Karpas-422 (cell line): ENCODE measurements around the gene TLCD2. TPM values are rescaled to one million over a fixed set of nuclear protein-coding genes. Genes with fewer than 3 reads are reported as not detected.

ENCODE experiments used
- DNase-seq: peaks from one replicate; pipeline ENCODE4 v3.0.0-alpha.2; 2015
- H2AFZ ChIP-seq: fragments of 200-600 bp; sonication (generic); 2 replicates; pipeline ENCODE4 v1.6.1; 2014; ENCODE audit warnings: antibody characterized with exemption, low read length, mixed read lengths
- H3K27ac ChIP-seq: fragments of 200-600 bp; sonication (generic); 2 replicates; pipeline ENCODE4 v1.5.1; 2014; ENCODE audit warnings: mild to moderate bottlenecking, low read length, moderate library complexity
- H3K27me3 ChIP-seq: fragments of 200-600 bp; sonication (generic); 2 replicates; pipeline ENCODE4 v1.6.1; 2014; ENCODE audit warnings: low read length, mixed read lengths
- H3K36me3 ChIP-seq: fragments of 200-600 bp; sonication (generic); 2 replicates; pipeline ENCODE4 v1.6.1; 2014; ENCODE audit warnings: low read length, mixed read lengths; ENCODE audit not compliant: insufficient read depth
- H3K4me1 ChIP-seq: fragments of 200-600 bp; sonication (generic); 2 replicates; pipeline ENCODE4 v1.6.1; 2014; ENCODE audit warnings: mild to moderate bottlenecking, low read length, mixed read lengths
- H3K4me2 ChIP-seq: fragments of 200-600 bp; sonication (generic); 2 replicates; pipeline ENCODE4 v1.6.1; 2014; ENCODE audit warnings: low read length, low read depth, mild to moderate bottlenecking; ENCODE audit not compliant: poor library complexity, severe bottlenecking
- H3K4me3 ChIP-seq: fragments of 200-600 bp; sonication (generic); 2 replicates; pipeline ENCODE4 v1.5.1; 2014; ENCODE audit warnings: mild to moderate bottlenecking, antibody characterized with exemption, low read length, mixed read lengths
- H3K79me2 ChIP-seq: fragments of 200-600 bp; sonication (generic); 2 replicates; pipeline ENCODE4 v1.6.1; 2014; ENCODE audit warnings: mild to moderate bottlenecking, low read length, mixed read lengths
- H3K9ac ChIP-seq: fragments of 200-600 bp; sonication (generic); 2 replicates; pipeline ENCODE4 v1.6.0; 2014; ENCODE audit warnings: low read length
- H3K9me2 ChIP-seq: fragments of 200-600 bp; sonication (generic), shearing (Covaris generic); replicated peaks from 2 replicates; pipeline ENCODE4 v1.6.0; 2014; ENCODE audit warnings: mild to moderate bottlenecking, low read length, moderate library complexity; ENCODE audit not compliant: insufficient read depth
- H3K9me3 ChIP-seq: fragments of 300-700, 200-600 bp; sonication (generic); 2 replicates; pipeline ENCODE4 v1.6.1; 2014; ENCODE audit warnings: low read length, mixed read lengths
- H4K20me1 ChIP-seq: fragments of 200-600 bp; sonication (generic); 2 replicates; pipeline ENCODE4 v1.6.1; 2014; ENCODE audit warnings: mild to moderate bottlenecking, antibody characterized with exemption, low read length, low read depth; ENCODE audit not compliant: insufficient read depth
- total RNA-seq: library from RNA; depleted of rRNA; stranded (reverse); fragments of >200 nt; shearing (Covaris generic); gene quantifications from 2 replicates; pipeline ENCODE4 v1.2.3, GENCODE V29; 2014; ENCODE audit warnings: low replicate concordance

The TLCD2 gene
- total RNA-seq, 1 experiment from 2014 or later, result not detected

DNA sequence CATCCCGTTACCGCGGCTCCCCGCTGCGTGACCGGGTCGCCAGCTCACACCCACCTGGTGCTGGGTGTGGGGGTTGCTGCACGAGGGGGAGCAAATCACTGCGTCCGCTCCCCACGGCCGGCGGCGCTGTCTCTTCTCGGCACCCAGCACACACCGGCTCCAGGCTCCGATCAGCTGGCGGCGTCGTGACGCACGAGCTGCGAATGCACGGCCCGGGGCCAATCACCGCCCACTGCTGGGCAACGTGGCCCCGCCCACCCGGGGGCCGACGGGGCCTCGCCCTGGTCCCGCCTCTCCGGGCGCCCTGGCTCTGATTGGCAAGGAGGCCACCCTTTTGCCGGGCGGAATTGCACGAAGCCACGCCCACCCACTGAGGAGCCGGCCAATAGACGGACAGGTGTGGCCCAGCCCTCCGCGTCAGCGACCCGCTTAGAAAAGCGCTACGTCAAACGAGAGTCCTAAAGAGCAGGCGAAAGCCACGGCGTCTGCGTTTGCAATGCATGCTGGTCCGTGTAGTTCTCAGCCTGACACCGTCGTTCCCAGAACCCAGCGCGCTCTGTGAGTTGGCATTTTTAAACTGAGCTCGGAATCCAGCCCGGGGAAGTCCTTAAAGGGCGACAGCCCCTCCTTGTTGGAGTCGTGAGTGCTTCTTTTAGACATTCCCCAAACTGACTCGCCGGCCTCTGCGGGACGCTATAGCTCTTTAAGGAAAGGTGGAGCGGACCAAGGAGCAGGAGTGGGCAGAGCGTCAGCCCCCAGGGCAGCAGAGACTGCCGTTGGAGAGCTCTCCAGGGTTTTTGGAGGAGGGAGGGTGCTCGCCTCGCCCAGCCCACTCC lies 6.1 kb upstream of the TLCD2 start:
- H3K9me3 ChIP-seq, result no peaks in the 10 kb centered on the region
- H3K4me3 ChIP-seq, result peak overlapping the region; percentile 82
- peaks cover 29% of the 10 kb centered on the region for H3K4me1 ChIP-seq

DNA sequence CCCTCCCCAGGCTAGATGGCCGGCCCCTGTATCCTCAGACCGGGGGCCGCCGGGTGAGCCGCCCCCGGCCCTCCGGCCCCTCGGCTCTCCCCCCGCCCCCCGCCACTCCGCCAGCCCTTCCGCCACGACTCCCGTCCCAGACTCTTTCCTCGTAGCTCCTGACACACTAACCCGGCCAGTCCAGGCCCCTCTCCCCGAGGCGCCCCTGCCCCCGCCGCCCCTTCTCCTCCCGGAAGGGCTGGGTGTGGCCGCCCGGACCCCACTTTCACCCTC lies 5.6 kb upstream of the TLCD2 start:
- peak overlapping the region; percentile 89 for H3K4me2 ChIP-seq
- no peaks in the 10 kb centered on the region for H3K36me3 ChIP-seq
- peak overlapping the region; percentile 66 for H3K9ac ChIP-seq
- H4K20me1 ChIP-seq, result no peaks in the 10 kb centered on the region; the same call in 1 of the 2 replicates
- no peaks in the 10 kb centered on the region for H3K27me3 ChIP-seq
- H3K27ac ChIP-seq, result no peak overlapping the region
- no peaks in the 10 kb centered on the region for H3K79me2 ChIP-seq
- no peaks in the 10 kb centered on the region for H3K9me3 ChIP-seq
- no peaks in the 10 kb centered on the region for H3K9me2 ChIP-seq
- peak overlapping the region; percentile 82 for H3K4me3 ChIP-seq
- peaks cover 23% of the 10 kb centered on the region for H3K4me1 ChIP-seq
- DNase-seq, result no peak
- no peak overlapping the region; the same call in 1 of the 2 replicates for H2AFZ ChIP-seq

More for the DNA sequence above, 6.1 kb upstream of the TLCD2 start:
- Histone ChIP-seq H3K27me3 (no peaks in the 10 kb centered on the region), H3K9me2 (no peaks in the 10 kb centered on the region), H2AFZ (peak overlapping the region; percentile 22; the same call in 1 of the 2 replicates), H4K20me1 (no peaks in the 10 kb centered on the region; the same call in 1 of the 2 replicates), H3K4me2 (peak overlapping the region; percentile 89), H3K9ac (peak overlapping the region; percentile 81), H3K36me3 (no peaks in the 10 kb centered on the region), H3K79me2 (no peaks in the 10 kb centered on the region), H3K27ac (peak overlapping the region; percentile 87)
- DNase-seq, result peak; percentile 100

DNA sequence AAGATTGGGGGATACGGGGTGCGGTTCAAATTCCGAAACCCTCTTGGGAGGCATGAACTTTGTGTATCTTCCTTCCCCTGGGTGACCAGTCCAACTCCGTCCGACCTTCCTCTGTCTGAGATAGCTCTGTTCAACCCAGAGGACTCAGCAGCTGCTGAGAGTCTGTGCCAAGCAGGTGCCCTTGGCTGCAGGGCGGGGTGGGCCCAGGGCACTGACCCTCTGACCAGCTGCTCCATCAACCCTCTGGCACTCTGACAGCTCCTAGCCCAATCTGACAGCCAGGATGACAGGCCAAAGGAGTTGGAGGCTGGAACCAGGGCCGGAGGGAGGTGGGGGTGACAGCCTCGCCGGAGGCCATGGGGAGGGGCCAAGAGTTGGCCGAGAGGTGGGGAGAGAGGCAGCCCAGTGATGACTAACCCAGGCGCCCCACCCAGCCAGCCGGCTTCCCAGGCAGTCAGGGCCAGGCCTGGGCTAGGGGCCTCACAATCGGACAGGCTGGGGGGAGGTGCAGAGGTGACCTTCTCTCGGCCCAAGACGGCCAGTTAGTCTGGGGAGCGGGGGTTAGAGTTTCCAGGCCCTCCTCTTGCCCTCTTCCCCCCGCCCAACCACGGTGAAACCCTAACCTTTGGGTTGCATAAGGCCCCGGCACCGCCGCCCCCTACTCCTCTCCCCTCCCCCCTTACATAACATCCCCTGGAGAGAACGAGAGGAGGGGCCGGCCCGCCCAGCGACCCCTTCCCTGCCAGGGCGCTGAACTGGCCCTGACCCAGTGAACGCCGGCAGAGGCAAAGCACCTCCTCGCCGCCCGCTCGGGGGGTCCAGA lies 5.0 kb upstream of the TLCD2 start:
- Histone ChIP-seq H4K20me1 (no peaks in the 10 kb centered on the region; the same call in 1 of the 2 replicates), H3K4me1 (peaks cover 20% of the 10 kb centered on the region), H3K9me2 (no peaks in the 10 kb centered on the region), H3K27me3 (no peaks in the 10 kb centered on the region), H3K4me2 (peak overlapping the region; percentile 89), H2AFZ (no peak overlapping the region), H3K9me3 (no peaks in the 10 kb centered on the region), H3K4me3 (peak overlapping the region; percentile 82), H3K27ac (no peak overlapping the region), H3K79me2 (no peaks in the 10 kb centered on the region), H3K36me3 (no peaks in the 10 kb centered on the region), H3K9ac (peak overlapping the region; percentile 66)
- no peak for DNase-seq

DNA sequence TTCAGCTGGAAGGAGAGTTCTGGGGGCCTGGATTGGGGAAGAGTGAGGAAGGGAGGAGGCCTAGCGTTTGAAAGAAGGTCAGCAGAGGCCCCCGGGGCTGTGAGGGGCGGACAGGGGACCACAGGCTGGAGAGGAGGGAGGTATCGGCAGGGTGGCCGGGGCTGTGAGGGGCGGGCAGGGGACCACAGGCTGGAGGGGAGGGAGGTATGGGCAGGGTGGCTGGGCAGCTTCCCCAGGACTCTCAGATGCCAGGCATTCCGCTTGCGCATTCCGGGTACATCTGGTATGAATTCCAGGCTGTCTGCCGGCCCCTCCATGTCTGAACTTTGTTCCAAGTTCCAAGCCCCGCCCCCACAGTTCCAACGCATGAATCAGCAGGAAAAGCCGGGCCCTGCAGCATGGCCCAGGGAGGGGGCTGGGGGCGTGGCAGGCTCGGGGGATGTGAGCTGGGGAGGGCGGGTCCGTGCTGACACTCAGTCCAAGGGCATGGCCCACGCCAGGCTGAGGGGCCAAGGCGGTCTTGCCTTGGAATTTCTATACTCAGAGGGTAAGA lies 4.3 kb upstream of the TLCD2 start:
- Histone ChIP-seq H3K27me3 (no peaks in the 10 kb centered on the region), H3K36me3 (no peaks in the 10 kb centered on the region), H2AFZ (no peak overlapping the region), H3K4me2 (peak overlapping the region; percentile 89), H3K9me3 (no peaks in the 10 kb centered on the region), H3K9me2 (no peaks in the 10 kb centered on the region), H4K20me1 (no peaks in the 10 kb centered on the region; the same call in 1 of the 2 replicates), H3K27ac (no peak overlapping the region), H3K9ac (no peak overlapping the region), H3K79me2 (no peaks in the 10 kb centered on the region), H3K4me1 (peaks cover 20% of the 10 kb centered on the region), H3K4me3 (no peak overlapping the region)
- no peak for DNase-seq

DNA sequence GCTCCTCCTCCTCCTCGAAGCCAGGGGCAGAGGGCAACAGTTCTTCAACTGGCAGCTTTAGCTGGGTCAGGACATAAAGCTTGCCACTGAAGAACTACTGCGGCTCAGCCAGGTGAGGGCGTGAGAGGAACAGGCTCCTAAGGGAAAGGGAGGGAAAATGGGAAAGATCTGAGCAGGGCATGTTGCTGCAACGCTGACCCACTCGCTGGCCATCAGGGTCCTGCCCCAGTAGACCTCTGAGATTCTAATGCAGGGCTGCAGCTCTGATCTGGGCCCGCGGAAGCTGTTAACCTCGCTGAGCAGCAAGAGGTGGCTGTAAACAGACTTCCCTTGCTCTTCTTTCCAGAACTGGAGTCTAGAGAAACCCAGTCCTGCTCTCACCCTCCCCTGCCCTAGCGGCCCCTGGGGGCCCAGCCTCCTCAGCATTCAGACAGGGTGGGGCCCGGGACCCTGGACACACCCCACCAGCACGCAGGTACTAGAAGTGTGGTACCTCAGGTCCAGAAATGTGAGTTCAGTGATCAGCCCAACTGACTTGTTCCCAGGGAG lies 3.8 kb upstream of the TLCD2 start:
- H3K4me3 ChIP-seq, result no peak overlapping the region
- no peaks in the 10 kb centered on the region for H3K79me2 ChIP-seq
- H3K9me2 ChIP-seq, result no peaks in the 10 kb centered on the region
- H2AFZ ChIP-seq, result no peak overlapping the region
- no peak for DNase-seq
- H4K20me1 ChIP-seq, result no peaks in the 10 kb centered on the region; the same call in 1 of the 2 replicates
- no peaks in the 10 kb centered on the region for H3K36me3 ChIP-seq
- H3K27ac ChIP-seq, result no peak overlapping the region
- H3K9me3 ChIP-seq, result no peaks in the 10 kb centered on the region
- no peaks in the 10 kb centered on the region for H3K27me3 ChIP-seq
- no peak overlapping the region for H3K4me2 ChIP-seq
- no peak overlapping the region for H3K9ac ChIP-seq
- H3K4me1 ChIP-seq, result peaks cover 20% of the 10 kb centered on the region

DNA sequence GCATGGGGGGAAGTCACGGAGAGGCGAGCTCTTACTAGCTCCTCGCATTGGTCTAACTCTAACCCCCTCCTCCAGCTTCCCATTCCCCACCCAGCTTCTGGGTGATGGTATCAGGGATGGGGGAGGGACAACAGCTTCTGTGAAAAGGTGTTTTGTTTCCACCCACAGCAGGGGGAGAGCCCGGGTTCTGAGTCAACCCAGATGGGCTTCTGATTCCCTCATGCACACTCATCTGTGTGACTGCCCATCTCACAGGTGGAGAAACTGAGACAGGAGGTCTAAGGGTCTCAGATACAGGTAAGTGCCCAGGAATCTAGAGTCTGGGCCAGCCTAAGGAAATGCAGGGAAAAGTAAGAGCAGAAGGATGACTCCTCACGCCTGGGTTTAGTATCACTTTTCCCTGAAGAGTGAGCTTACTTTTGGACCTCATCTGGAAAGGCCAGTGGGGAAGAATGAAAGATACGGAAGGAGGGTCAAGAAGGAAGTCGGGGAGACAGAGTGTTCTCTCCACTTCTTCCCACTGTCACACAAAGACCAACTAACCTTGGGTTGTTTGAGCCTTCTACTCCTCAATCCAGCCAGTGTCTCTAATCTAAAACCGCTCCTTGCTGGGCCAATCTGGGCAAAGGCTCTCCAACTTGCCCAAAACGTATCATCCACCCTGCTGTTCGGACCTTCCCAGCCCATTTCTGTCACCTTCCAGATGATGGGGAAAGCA lies 3.1 kb upstream of the TLCD2 start:
- Histone ChIP-seq H3K9me2 (no peaks in the 10 kb centered on the region), H2AFZ (no peak overlapping the region), H4K20me1 (no peaks in the 10 kb centered on the region; the same call in 1 of the 2 replicates), H3K4me3 (no peak overlapping the region), H3K79me2 (no peaks in the 10 kb centered on the region), H3K9me3 (no peaks in the 10 kb centered on the region), H3K27me3 (no peaks in the 10 kb centered on the region), H3K27ac (no peak overlapping the region), H3K36me3 (no peaks in the 10 kb centered on the region), H3K9ac (no peak overlapping the region), H3K4me2 (no peak overlapping the region), H3K4me1 (peaks cover 20% of the 10 kb centered on the region)
- DNase-seq, result no peak

DNA sequence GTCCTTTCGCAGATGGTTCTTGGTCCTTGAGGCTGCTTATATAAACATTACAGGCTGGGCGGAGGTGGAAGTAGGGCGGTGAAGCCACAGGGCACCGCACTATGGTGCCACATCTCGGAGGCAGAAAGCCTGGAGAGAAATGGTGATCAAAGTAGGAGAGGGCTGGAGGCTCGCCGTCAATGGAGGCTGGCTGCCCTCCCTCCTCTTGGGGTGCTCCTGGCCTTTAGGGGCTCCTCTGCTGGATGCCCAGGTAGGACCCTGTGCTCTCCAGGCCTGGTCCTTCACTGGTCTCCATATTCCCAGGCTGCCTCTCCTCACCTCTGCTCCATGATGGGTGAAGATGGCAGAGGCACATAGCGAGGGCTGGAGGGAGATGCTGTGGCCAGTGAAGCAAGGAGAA lies 2.1 kb upstream of the TLCD2 start:
- Histone ChIP-seq H3K9ac (no peak overlapping the region), H3K4me2 (no peak overlapping the region), H3K9me3 (no peaks in the 10 kb centered on the region), H3K4me3 (no peak overlapping the region), H4K20me1 (no peaks in the 10 kb centered on the region; the same call in 1 of the 2 replicates), H3K27ac (no peak overlapping the region), H2AFZ (no peak overlapping the region), H3K9me2 (no peaks in the 10 kb centered on the region), H3K27me3 (no peaks in the 10 kb centered on the region), H3K79me2 (no peaks in the 10 kb centered on the region), H3K36me3 (no peaks in the 10 kb centered on the region), H3K4me1 (peaks cover 13% of the 10 kb centered on the region)
- DNase-seq, result no peak
